Measurements from ENCODE around the gene FBXO33. TPM values are rescaled to one million over a fixed set of nuclear protein-coding genes. Genes with fewer than 3 reads are reported as not detected.

FBXO33 gene
- total RNA-seq, 1 donor from 2014 or later = 11.3 TPM

DNA sequence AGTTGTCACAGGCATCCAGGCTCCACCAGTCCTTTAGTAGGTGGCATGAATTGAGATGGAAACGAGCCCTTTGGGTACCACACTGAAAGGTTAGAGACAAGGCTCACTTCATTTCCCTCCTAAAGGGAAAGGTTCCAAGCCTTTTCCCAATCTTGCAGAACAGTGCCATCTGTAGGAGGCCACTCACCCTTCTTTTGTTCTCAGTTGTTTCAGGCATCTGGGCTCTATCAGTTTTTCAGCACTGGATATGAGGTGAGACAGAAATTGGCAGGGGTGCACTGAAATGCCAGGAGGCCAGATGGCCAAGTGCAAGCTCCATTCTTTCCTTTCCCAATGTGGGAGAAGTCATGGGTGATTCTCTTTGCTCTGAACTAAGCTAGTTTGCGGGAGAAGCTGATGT, 15.2 kb downstream of the FBXO33 start:
- no peak for FAIRE-seq
- Histone ChIP-seq H3K36me3 (ENCODE audit: control insufficient read depth, insufficient read depth, low read length) (no peaks in the 10 kb centered on the region), H3K27me3 (ENCODE audit: control insufficient read depth, insufficient read depth, low read length) (no peaks in the 10 kb centered on the region), H3K4me3 (ENCODE audit: low read depth, low read length) (no peak overlapping the region)
- peak; percentile 44 for DNase-seq (ENCODE audit: low read depth)
- TF ChIP-seq, protein P1, sequence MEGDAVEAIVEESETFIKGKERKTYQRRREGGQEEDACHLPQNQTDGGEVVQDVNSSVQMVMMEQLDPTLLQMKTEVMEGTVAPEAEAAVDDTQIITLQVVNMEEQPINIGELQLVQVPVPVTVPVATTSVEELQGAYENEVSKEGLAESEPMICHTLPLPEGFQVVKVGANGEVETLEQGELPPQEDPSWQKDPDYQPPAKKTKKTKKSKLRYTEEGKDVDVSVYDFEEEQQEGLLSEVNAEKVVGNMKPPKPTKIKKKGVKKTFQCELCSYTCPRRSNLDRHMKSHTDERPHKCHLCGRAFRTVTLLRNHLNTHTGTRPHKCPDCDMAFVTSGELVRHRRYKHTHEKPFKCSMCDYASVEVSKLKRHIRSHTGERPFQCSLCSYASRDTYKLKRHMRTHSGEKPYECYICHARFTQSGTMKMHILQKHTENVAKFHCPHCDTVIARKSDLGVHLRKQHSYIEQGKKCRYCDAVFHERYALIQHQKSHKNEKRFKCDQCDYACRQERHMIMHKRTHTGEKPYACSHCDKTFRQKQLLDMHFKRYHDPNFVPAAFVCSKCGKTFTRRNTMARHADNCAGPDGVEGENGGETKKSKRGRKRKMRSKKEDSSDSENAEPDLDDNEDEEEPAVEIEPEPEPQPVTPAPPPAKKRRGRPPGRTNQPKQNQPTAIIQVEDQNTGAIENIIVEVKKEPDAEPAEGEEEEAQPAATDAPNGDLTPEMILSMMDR (IDR thresholded peaks at IDR 0.05; ENCODE audit: insufficient read depth, low read length, severe bottlenecking) = peak; percentile 64

DNA sequence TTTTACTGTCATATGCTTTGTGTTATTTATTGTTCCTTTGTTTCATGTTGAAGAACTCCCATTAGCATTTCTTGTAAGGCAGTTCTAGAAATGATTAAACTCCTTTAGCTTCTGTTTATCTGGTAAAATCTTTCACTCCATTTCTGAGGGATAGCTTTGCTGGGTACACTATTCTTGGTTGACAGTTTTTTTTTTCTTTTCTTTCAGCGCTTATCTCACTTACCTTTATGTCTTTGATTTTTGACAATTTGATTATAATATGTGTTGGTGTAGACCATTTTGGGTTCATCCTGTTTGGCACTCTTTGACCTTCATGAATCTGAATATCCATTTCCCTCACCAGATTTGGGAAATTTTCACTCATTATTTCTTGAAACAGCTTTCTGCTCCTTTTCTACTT, 16.2 kb downstream of the FBXO33 start:
- no peaks in the 10 kb centered on the region for H3K36me3 ChIP-seq (ENCODE audit: control insufficient read depth, insufficient read depth, low read length)
- FAIRE-seq = no peak
- H3K4me3 ChIP-seq (ENCODE audit: low read depth, low read length) = no peak overlapping the region
- TF ChIP-seq, protein P1 (IDR thresholded peaks at IDR 0.05; ENCODE audit: insufficient read depth, low read length, severe bottlenecking) = no peak
- no peak for DNase-seq (ENCODE audit: low read depth)
- no peaks in the 10 kb centered on the region for H3K27me3 ChIP-seq (ENCODE audit: control insufficient read depth, insufficient read depth, low read length)

DNA sequence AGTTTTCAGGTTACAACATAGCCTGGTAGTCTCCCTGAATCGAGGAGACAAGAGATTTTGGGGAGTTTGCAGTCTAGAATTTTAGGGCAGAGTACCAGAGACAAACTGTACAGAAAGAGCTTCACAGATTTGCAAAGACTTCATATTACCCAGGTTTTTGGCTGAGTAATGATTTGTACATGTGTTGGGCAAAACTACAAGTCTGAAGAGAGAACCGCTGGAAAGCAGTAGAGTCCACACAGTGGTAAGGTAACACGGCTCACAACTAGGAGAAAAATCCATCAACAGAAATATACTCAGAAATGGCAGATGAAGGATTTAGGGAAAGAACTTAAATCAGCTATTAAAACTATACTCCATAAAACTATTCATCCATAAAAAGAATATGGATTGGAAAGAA, 25.7 kb downstream of the FBXO33 start:
- Histone ChIP-seq H3K36me3 (ENCODE audit: control insufficient read depth, insufficient read depth, low read length) (no peaks in the 10 kb centered on the region), H3K27me3 (ENCODE audit: control insufficient read depth, insufficient read depth, low read length) (no peaks in the 10 kb centered on the region), H3K4me3 (ENCODE audit: low read depth, low read length) (no peak overlapping the region)
- no peak for FAIRE-seq
- TF ChIP-seq, protein P1 (IDR thresholded peaks at IDR 0.05; ENCODE audit: insufficient read depth, low read length, severe bottlenecking) = no peak
- DNase-seq (ENCODE audit: low read depth) = no peak

DNA sequence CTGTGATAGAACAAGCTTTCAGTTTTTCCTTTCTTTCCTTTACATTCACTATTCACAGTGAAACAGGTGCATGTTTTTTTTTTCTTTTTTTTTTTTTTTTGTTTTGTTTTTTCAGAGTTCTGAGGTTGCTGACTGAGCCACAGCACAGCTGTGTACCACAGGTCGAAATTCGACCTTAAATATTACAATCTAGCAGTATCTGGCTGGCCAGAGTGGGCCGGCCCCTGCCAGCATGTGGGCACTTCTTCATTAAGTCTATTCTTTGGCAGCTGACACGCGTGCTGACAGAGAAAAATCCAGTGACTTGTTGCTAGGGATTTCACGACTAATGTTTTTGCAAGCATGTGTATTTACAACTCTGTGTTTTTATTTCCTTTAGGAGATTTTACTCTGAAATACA, 33.9 kb downstream of the FBXO33 start:
- Histone ChIP-seq H3K27me3 (ENCODE audit: control insufficient read depth, insufficient read depth, low read length) (no peaks in the 10 kb centered on the region), H3K36me3 (ENCODE audit: control insufficient read depth, insufficient read depth, low read length) (no peaks in the 10 kb centered on the region), H3K4me3 (ENCODE audit: low read depth, low read length) (no peak overlapping the region)
- no peak for DNase-seq (ENCODE audit: low read depth)
- TF ChIP-seq, protein P1 (IDR thresholded peaks at IDR 0.05; ENCODE audit: insufficient read depth, low read length, severe bottlenecking) = no peak
- FAIRE-seq = no peak

DNA sequence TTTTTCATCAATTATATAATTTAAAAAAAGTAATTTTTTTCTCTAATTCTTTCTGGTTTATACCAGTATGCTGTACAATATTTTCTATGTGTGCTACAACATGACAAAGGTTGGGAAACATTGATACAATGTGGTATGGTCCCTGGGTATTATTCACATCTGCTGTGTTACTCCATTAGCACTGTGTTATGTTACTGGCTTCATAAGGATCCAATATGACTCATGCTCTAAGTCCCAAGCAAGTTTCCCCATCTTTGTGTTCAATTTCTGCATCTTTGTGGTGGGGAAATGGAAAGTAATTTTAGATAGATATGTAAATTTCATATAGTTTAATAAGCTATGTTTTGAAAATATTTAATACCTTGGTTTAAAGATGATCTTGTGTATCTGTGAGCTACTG, 35.8 kb downstream of the FBXO33 start:
- FAIRE-seq = no peak
- TF ChIP-seq, protein P1 (IDR thresholded peaks at IDR 0.05; ENCODE audit: insufficient read depth, low read length, severe bottlenecking) = no peak
- Histone ChIP-seq H3K36me3 (ENCODE audit: control insufficient read depth, insufficient read depth, low read length) (no peaks in the 10 kb centered on the region), H3K4me3 (ENCODE audit: low read depth, low read length) (no peak overlapping the region), H3K27me3 (ENCODE audit: control insufficient read depth, insufficient read depth, low read length) (no peaks in the 10 kb centered on the region)
- peak; percentile 21 for DNase-seq (ENCODE audit: low read depth)

DNA sequence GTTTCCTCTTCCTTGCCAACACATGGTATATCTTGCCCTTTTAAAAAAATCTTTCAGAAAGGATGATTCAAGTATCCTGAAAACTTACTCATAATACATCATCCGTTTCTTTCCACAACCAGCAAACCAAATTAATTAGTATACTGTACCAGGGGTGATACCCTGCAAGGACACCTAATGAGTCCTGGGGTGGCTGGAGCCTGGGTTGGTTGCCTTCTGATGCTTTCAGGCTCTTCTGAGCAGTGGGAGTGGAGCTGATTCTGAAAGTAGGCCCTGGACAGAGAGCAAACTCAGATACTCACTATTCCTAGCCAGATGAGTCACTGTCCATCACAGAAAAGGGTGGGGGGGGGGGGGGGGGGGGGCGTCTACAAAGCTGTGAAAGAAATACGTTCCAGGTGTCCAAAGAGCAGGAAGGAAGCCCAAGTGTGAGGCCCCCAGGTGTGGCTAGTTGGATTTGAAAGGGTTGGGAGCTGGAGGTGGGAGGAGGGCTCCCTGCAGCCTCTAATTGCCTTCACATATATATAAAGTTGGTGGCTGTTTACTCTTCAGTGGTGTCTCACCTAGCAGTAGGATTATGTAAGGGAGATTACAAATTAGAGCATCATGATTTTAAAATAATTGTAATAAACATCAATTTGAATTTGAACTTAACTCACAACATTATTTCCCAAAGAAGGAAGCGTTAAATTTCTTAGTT, 36.5 kb downstream of the FBXO33 start:
- H3K4me3 ChIP-seq (ENCODE audit: low read depth, low read length) = no peak overlapping the region
- DNase-seq (ENCODE audit: low read depth) (peak; percentile 63), FAIRE-seq (peak; percentile 7)
- H3K27me3 ChIP-seq (ENCODE audit: control insufficient read depth, insufficient read depth, low read length) = no peaks in the 10 kb centered on the region
- TF ChIP-seq, protein P1 (IDR thresholded peaks at IDR 0.05; ENCODE audit: insufficient read depth, low read length, severe bottlenecking) = no peak
- H3K36me3 ChIP-seq (ENCODE audit: control insufficient read depth, insufficient read depth, low read length) = no peaks in the 10 kb centered on the region
